Neural crest cell (in vitro differentiated cells): ENCODE data around the gene ATXN3L. TPM values are rescaled to one million over a fixed set of nuclear protein-coding genes. Genes with fewer than 3 reads are reported as not detected.

Experiments used
- DNase-seq: peaks from one replicate; pipeline ENCODE4 v3.0.0; 2021; ENCODE audit warnings: low read depth, mixed read lengths, low spot score
- H3K27ac Mint-ChIP-seq: one replicate; pipeline ENCODE4 v1.8.0; 2021; ENCODE audit warnings: mild to moderate bottlenecking, mixed read lengths; ENCODE audit not compliant: unreplicated experiment
- H3K27me3 Mint-ChIP-seq: 2 replicates; pipeline ENCODE4 v1.8.0; 2021; ENCODE audit warnings: low read depth, mild to moderate bottlenecking, mixed read lengths
- H3K36me3 Mint-ChIP-seq: 2 replicates; pipeline ENCODE4 v1.8.0; 2021; ENCODE audit warnings: low read depth, mild to moderate bottlenecking, mixed read lengths
- H3K4me1 Mint-ChIP-seq: 2 replicates; pipeline ENCODE4 v1.8.0; 2021; ENCODE audit warnings: mixed read lengths
- H3K4me3 Mint-ChIP-seq: one replicate; pipeline ENCODE4 v1.8.0; 2021; ENCODE audit warnings: mild to moderate bottlenecking, mixed read lengths
- H3K9me3 Mint-ChIP-seq: 2 replicates; pipeline ENCODE4 v1.8.0; 2021; ENCODE audit warnings: mixed read lengths
- CTCF ChIP-seq: fragments of 200-600 bp; sonication (generic); conservative IDR thresholded peaks from 2 replicates; pipeline ENCODE4 v1.5.0; 2021; ENCODE audit warnings: antibody characterized with exemption, mild to moderate bottlenecking
- total RNA-seq: library from RNA; stranded (reverse); gene quantifications from 2 replicates; pipeline ENCODE4 v1.2.1, GENCODE V29; 2021

The ATXN3L gene
- total RNA-seq, 1 donor from 2014 or later = not detected

GRCh38 chrX:13345037-13345436, 25.2 kb upstream of the ATXN3L start:
- no peaks in the 10 kb centered on the region for H3K36me3 Mint-ChIP-seq
- peaks cover 20% of the 10 kb centered on the region for H3K4me1 Mint-ChIP-seq
- H3K4me3 Mint-ChIP-seq = no peak overlapping the region
- no peaks in the 10 kb centered on the region for H3K27me3 Mint-ChIP-seq
- no peak for TF ChIP-seq CTCF
- peaks cover 6% of the 10 kb centered on the region for H3K9me3 Mint-ChIP-seq
- peak overlapping the region; percentile 85 for H3K27ac Mint-ChIP-seq
- DNase-seq = no peak

- Mint-ChIP-seq H3K36me3 (no peaks in the 10 kb centered on the region), H3K27ac (no peak overlapping the region), H3K4me3 (no peak overlapping the region), H3K27me3 (no peaks in the 10 kb centered on the region), H3K9me3 (peaks cover 8% of the 10 kb centered on the region), H3K4me1 (peaks cover 28% of the 10 kb centered on the region)
- DNase-seq = no peak
- TF ChIP-seq CTCF = no peak
Measured at GRCh38 chrX:13341491-13342101, 21.7 kb upstream of the ATXN3L start.

- Mint-ChIP-seq H3K27ac (no peak overlapping the region), H3K4me1 (peaks cover 24% of the 10 kb centered on the region), H3K27me3 (no peaks in the 10 kb centered on the region), H3K9me3 (peaks cover 8% of the 10 kb centered on the region), H3K4me3 (no peak overlapping the region), H3K36me3 (no peaks in the 10 kb centered on the region)
- no peak for DNase-seq
- TF ChIP-seq CTCF = no peak
Measured at GRCh38 chrX:13340182-13340791, 20.4 kb upstream of the ATXN3L start.

GRCh38 chrX:13339607-13340006, 19.8 kb upstream of the ATXN3L start:
- H3K36me3 Mint-ChIP-seq = no peaks in the 10 kb centered on the region
- H3K4me3 Mint-ChIP-seq = no peak overlapping the region
- DNase-seq = no peak
- no peak overlapping the region for H3K27ac Mint-ChIP-seq
- peaks cover 17% of the 10 kb centered on the region for H3K4me1 Mint-ChIP-seq
- peaks cover 6% of the 10 kb centered on the region for H3K9me3 Mint-ChIP-seq
- no peaks in the 10 kb centered on the region for H3K27me3 Mint-ChIP-seq
- TF ChIP-seq CTCF = no peak

- H3K27ac Mint-ChIP-seq = no peak overlapping the region
Measured at GRCh38 chrX:13338996-13339515, 19.2 kb upstream of the ATXN3L start.

More at GRCh38 chrX:13338996-13339515, 19.2 kb upstream of the ATXN3L start:
- no peak for TF ChIP-seq CTCF
- Mint-ChIP-seq H3K36me3 (no peaks in the 10 kb centered on the region), H3K9me3 (peaks cover 6% of the 10 kb centered on the region), H3K4me3 (no peak overlapping the region), H3K4me1 (peaks cover 15% of the 10 kb centered on the region), H3K27me3 (no peaks in the 10 kb centered on the region)
- no peak for DNase-seq
